ENCODE data around the gene MGAT4A.

MGAT4A gene

DNA sequence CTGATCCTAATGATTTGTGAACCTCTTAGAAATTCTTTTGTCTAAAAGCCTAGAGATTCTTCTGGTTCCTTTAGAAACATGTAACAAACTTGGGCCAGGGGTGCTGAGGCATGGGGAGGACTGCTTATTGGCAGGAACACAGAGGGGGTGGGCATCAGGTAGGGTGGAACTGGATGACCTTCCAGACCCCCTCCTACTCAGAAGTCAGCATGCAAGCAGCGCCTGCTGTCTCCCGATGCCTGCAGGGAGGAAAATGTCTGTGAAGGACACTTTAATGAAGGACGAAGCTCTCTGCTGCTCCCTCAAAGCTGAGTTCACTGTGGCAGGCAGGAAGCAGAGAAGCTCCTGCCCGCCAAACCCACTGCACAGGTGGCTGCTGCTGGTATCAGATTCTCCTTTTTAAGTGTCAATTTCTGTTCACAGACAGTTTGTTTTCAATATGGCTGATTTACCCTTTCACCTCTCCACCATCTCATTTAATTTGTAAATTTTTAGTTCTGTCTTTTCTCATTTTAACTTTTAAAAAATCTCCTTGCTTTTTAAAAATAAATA lies 142.0 kb downstream of the MGAT4A start:
- Histone ChIP-seq H3K27me3 (ENCODE audit: insufficient read depth, low read length) (no peaks in the 10 kb centered on the region), H3K4me3 (ENCODE audit: low read depth, low read length, poor library complexity, severe bottlenecking) (no peak overlapping the region), H3K9me2 (ENCODE audit: low read depth, low read length) (no peaks in the 10 kb centered on the region), H3K79me2 (ENCODE audit: insufficient read depth, low read length) (no peaks in the 10 kb centered on the region), H3K27ac (ENCODE audit: low read depth, low read length, poor library complexity, severe bottlenecking) (no peak overlapping the region), H2AFZ (ENCODE audit: low read length) (no peak overlapping the region), H3K9me3 (ENCODE audit: low read length) (no peaks in the 10 kb centered on the region), H3K4me1 (ENCODE audit: insufficient read depth, low read length, severe bottlenecking) (no peaks in the 10 kb centered on the region), H3K4me2 (ENCODE audit: low read length) (no peak overlapping the region), H3K9ac (ENCODE audit: low read length) (no peak overlapping the region), H4K20me1 (ENCODE audit: insufficient read depth, low read length) (no peaks in the 10 kb centered on the region), H3K36me3 (ENCODE audit: insufficient read depth, low read length) (no peaks in the 10 kb centered on the region), H3F3A (ENCODE audit: insufficient read depth, low read length) (no peaks in the 10 kb centered on the region)
- TF ChIP-seq, protein P1, sequence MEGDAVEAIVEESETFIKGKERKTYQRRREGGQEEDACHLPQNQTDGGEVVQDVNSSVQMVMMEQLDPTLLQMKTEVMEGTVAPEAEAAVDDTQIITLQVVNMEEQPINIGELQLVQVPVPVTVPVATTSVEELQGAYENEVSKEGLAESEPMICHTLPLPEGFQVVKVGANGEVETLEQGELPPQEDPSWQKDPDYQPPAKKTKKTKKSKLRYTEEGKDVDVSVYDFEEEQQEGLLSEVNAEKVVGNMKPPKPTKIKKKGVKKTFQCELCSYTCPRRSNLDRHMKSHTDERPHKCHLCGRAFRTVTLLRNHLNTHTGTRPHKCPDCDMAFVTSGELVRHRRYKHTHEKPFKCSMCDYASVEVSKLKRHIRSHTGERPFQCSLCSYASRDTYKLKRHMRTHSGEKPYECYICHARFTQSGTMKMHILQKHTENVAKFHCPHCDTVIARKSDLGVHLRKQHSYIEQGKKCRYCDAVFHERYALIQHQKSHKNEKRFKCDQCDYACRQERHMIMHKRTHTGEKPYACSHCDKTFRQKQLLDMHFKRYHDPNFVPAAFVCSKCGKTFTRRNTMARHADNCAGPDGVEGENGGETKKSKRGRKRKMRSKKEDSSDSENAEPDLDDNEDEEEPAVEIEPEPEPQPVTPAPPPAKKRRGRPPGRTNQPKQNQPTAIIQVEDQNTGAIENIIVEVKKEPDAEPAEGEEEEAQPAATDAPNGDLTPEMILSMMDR (IDR thresholded peaks at IDR 0.05; ENCODE audit: low read length) = no peak
- TF ChIP-seq EZH2 (IDR thresholded peaks at IDR 0.05; ENCODE audit: borderline replicate concordance, low read length) = no peak

DNA sequence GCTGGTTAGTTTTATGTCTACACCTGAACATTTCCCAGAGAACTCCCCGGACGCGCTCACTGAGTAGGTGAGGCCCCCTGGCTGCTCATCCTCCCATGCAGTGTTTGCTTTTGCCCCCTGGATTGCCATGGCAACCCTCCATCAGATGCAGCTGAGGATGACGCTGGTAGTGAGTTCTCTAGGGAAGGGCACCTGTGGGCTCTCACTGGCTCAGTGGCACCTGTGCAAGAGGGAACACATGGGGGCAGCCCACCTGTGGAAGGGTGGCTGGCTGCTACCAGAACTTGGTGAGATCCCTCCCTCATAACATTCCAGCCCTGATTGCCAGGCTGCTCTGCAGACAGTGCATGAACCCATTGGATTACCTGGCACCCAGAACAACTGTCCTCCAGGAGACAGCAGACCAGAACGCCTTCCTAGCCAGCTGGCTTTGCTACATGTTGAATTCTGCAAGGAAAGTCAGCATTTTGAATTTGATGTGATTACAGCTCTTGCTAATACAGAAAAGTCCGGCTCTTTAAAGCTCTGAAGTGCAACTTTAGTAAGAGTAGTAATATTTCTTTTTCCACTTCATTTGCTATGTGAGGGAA lies 144.3 kb downstream of the MGAT4A start:
- no peak overlapping the region for H3K4me2 ChIP-seq (ENCODE audit: low read length)
- no peaks in the 10 kb centered on the region for H3K27me3 ChIP-seq (ENCODE audit: insufficient read depth, low read length)
- H3K9me3 ChIP-seq (ENCODE audit: low read length) = no peaks in the 10 kb centered on the region
- H3F3A ChIP-seq (ENCODE audit: insufficient read depth, low read length) = no peaks in the 10 kb centered on the region
- no peaks in the 10 kb centered on the region for H4K20me1 ChIP-seq (ENCODE audit: insufficient read depth, low read length)
- H2AFZ ChIP-seq (ENCODE audit: low read length) = no peak overlapping the region
- no peaks in the 10 kb centered on the region for H3K4me1 ChIP-seq (ENCODE audit: insufficient read depth, low read length, severe bottlenecking)
- no peaks in the 10 kb centered on the region for H3K79me2 ChIP-seq (ENCODE audit: insufficient read depth, low read length)
- peaks cover 5% of the 10 kb centered on the region; the same call in 1 of the 2 replicates for H3K36me3 ChIP-seq (ENCODE audit: insufficient read depth, low read length)
- H3K9me2 ChIP-seq (ENCODE audit: low read depth, low read length) = no peaks in the 10 kb centered on the region
- H3K4me3 ChIP-seq (ENCODE audit: low read depth, low read length, poor library complexity, severe bottlenecking) = no peak overlapping the region
- no peak overlapping the region for H3K27ac ChIP-seq (ENCODE audit: low read depth, low read length, poor library complexity, severe bottlenecking)
- no peak for TF ChIP-seq EZH2 (IDR thresholded peaks at IDR 0.05; ENCODE audit: borderline replicate concordance, low read length)
- TF ChIP-seq, protein P1 (IDR thresholded peaks at IDR 0.05; ENCODE audit: low read length) = no peak
- no peak overlapping the region for H3K9ac ChIP-seq (ENCODE audit: low read length)

DNA sequence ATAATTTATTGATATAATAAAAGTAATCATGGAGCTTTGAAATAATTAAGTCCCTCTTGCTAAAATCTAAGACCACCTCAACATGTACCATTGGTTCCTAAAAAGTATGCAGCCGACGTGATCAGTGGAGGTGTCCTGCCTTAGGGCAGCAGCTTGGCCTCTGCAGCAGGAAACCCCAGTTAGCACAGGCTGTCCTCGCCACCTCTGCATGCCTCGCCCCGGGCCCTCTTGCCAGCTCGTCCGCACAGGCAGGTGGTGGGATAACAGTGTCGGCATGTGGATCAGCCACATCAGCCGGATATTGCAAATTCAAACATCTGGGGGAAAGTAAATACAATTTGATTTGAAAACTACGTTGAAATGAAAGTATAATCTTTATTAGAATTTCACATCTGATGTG lies 145.5 kb downstream of the MGAT4A start:
- Histone ChIP-seq H3K27me3 (ENCODE audit: insufficient read depth, low read length) (no peaks in the 10 kb centered on the region), H3F3A (ENCODE audit: insufficient read depth, low read length) (no peaks in the 10 kb centered on the region), H2AFZ (ENCODE audit: low read length) (no peak overlapping the region), H3K36me3 (ENCODE audit: insufficient read depth, low read length) (peaks cover 5% of the 10 kb centered on the region; the same call in 1 of the 2 replicates), H3K9me2 (ENCODE audit: low read depth, low read length) (no peaks in the 10 kb centered on the region), H3K4me2 (ENCODE audit: low read length) (no peak overlapping the region), H3K9ac (ENCODE audit: low read length) (no peak overlapping the region), H3K27ac (ENCODE audit: low read depth, low read length, poor library complexity, severe bottlenecking) (no peak overlapping the region), H3K4me1 (ENCODE audit: insufficient read depth, low read length, severe bottlenecking) (peaks cover 6% of the 10 kb centered on the region), H3K9me3 (ENCODE audit: low read length) (no peaks in the 10 kb centered on the region), H3K79me2 (ENCODE audit: insufficient read depth, low read length) (no peaks in the 10 kb centered on the region), H4K20me1 (ENCODE audit: insufficient read depth, low read length) (no peaks in the 10 kb centered on the region), H3K4me3 (ENCODE audit: low read depth, low read length, poor library complexity, severe bottlenecking) (no peak overlapping the region)
- no peak for TF ChIP-seq EZH2 (IDR thresholded peaks at IDR 0.05; ENCODE audit: borderline replicate concordance, low read length)
- TF ChIP-seq, protein P1 (IDR thresholded peaks at IDR 0.05; ENCODE audit: low read length) = no peak
